Measurements from ENCODE around the gene PPP1R2B.

GRCh38 chr5:156893517-156893916 is 43.4 kb downstream of the PPP1R2B start:
- TF ChIP-seq, protein P1, sequence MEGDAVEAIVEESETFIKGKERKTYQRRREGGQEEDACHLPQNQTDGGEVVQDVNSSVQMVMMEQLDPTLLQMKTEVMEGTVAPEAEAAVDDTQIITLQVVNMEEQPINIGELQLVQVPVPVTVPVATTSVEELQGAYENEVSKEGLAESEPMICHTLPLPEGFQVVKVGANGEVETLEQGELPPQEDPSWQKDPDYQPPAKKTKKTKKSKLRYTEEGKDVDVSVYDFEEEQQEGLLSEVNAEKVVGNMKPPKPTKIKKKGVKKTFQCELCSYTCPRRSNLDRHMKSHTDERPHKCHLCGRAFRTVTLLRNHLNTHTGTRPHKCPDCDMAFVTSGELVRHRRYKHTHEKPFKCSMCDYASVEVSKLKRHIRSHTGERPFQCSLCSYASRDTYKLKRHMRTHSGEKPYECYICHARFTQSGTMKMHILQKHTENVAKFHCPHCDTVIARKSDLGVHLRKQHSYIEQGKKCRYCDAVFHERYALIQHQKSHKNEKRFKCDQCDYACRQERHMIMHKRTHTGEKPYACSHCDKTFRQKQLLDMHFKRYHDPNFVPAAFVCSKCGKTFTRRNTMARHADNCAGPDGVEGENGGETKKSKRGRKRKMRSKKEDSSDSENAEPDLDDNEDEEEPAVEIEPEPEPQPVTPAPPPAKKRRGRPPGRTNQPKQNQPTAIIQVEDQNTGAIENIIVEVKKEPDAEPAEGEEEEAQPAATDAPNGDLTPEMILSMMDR (IDR thresholded peaks at IDR 0.05), result no peak
- no peak for TF ChIP-seq POLR2A (IDR thresholded peaks at IDR 0.05)
